Occipital lobe (tissue), 2 donors: ENCODE results near the gene AMDHD2. TPM values are rescaled to one million over a fixed set of nuclear protein-coding genes. Genes with fewer than 3 reads are reported as not detected.

Experiments
- DNase-seq: peaks from one replicate; lab custom pipeline; 2025; lab: John Stamatoyannopoulos, UW
- total RNA-seq: library from RNA; depleted of rRNA; stranded (reverse); fragments of >200 nt; gene quantifications from one replicate; pipeline ENCODE4 v1.2.3, GENCODE V29; 2014

AMDHD2 gene
- total RNA-seq, 1 donor from 2014 or later = 12.9 TPM

GRCh38 chr16:2516391-2517240 lies 3.6 kb upstream of the AMDHD2 start:
- no peak for DNase-seq

DNA sequence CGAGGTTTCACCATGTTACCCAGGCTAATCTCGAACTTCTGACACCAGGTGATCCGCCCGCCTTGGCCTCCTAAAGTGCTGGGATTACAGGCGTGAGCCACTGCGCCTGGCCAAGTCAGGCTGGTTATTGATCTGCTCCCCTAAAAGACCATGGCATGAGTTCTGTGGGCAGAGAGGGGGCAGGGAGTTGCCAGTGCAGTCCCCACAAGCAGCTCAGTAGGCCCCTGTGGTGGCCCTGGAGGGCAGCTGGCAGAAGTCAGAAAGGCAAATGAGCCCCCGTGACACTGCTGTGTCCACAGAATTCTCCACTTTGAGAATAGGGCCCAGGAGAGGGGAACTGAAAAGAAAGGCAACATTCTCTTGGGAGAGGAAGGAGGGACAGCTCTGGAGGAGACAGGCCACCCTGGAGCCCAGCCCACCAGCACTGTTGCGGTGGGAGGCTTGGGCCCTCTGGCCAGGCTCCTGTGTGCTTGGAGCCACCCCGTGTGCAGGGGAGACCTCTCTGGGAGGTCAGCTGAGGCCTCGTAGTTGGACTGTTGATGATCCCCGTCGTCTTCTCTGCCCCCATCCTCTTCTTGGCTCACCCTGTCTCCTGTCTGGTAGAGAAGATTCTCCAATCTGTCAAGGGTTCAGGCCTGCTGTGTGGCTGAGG lies 2.1 kb upstream of the AMDHD2 start:
- no peak for DNase-seq

DNA sequence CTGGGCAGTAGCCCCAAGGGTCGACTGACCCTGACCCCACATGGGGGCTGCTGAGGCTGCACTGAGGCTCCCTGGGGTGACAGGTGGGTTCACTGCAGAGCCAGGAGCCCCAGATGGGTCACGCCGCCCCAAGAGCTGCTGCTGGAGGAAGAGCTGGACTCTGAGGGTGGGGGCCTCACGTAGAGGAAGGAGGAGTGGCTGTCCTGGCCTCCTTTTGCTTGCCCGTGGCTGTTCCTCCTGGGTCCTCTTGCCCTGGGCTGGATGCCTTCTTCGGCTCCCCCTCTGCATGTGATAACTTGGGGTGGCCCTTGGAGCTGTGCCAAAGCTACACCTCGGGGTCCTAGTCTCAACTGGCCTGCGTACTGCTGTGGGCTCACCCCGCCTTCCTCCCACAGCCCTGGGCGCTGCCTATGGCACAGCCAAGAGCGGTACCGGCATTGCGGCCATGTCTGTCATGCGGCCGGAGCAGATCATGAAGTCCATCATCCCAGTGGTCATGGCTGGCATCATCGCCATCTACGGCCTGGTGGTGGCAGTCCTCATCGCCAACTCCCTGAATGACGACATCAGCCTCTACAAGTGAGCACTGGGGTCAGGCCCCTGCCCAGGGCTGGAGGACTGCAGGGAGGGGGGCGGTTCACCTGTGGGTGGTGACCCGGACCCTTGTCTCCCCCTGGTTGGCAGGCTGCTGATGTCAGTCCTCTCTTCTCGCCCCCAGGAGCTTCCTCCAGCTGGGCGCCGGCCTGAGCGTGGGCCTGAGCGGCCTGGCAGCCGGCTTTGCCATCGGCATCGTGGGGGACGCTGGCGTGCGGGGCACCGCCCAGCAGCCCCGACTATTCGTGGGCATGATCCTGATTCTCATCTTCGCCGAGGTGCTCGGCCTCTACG lies 1.1 kb upstream of the AMDHD2 start:
- no peak for DNase-seq

DNA sequence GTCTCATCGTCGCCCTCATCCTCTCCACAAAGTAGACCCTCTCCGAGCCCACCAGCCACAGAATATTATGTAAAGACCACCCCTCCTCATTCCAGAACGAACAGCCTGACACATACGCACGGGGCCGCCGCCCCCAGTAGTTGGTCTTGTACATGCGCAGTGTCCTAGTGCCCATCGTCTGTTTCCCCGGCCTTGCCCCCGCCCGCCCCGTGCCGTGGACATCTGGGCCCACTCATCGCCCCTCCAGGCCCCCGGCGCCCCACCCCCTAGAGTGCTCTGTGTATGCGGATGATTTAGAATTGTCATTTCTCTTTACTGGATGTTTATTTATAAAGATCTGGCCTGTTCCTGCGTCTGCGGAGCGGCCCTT lies 475 bp upstream of the AMDHD2 start:
- DNase-seq = no peak

DNA sequence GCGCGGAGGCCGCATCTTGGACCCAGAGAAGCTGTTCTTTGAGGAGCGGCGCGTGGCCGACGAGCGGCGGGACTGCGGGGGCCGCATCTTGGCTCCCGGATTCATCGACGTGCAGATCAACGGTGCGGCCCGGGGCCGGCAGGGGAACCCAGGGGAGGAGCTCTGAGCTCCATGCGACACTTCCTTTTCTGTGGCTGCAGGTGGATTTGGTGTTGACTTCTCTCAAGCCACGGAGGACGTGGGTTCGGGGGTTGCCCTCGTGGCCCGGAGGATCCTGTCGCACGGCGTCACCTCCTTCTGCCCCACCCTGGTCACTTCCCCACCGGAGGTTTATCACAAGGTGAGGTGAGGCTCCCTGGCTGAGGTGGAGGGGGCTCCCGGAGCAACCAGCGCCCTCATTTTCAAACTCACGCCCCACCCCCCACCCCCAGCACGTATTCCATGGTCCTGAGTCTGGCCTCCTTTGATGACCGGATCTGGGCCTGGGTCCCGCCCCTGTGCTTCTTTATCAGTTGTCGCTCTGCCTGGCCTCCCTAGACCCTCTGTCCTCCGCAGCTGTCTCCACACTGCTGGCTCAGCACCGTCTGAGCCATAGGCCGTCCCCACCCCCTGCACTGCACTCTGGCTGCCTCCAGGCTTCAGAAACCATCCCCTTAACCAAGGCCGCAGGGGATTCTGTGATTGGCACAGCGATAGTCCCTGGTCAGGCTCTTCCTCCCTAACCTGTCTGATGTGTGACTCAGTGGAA lies 787 bp downstream of the AMDHD2 start:
- no peak for DNase-seq

GRCh38 chr16:2523801-2524231 lies 3.6 kb downstream of the AMDHD2 start:
- DNase-seq = no peak

DNA sequence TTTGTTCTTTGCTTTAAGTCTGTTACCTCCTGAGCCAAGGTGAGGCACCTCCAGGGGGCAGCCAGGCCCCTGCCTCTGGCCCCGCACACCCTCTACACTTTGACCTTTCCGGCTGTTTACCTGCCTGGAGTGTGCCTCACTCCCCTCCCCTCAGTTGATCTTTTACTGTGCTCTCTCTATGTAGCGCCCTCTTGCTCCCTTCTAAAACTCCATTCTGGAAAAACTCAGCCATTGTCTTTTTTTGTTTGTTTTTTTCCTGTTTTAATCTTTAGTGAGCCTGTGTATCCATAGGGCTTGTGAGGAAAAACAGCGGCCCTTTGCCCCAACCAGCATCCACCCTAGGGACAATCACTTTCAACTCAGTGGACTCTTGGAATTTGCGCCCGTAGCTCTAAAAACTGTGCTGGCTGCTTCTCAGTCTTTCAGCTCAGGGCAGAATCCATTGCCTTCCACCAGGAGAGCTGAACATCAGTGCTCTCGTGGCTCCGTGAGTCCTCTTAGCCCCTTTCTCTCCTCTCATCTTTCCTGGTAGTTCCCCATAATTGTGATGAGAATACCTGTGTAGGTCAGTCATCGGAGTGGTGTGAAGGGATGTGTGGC lies 4.3 kb downstream of the AMDHD2 start:
- no peak for DNase-seq

- DNase-seq = no peak
Measured at GRCh38 chr16:2526135-2526534, 6.0 kb downstream of the AMDHD2 start.

DNA sequence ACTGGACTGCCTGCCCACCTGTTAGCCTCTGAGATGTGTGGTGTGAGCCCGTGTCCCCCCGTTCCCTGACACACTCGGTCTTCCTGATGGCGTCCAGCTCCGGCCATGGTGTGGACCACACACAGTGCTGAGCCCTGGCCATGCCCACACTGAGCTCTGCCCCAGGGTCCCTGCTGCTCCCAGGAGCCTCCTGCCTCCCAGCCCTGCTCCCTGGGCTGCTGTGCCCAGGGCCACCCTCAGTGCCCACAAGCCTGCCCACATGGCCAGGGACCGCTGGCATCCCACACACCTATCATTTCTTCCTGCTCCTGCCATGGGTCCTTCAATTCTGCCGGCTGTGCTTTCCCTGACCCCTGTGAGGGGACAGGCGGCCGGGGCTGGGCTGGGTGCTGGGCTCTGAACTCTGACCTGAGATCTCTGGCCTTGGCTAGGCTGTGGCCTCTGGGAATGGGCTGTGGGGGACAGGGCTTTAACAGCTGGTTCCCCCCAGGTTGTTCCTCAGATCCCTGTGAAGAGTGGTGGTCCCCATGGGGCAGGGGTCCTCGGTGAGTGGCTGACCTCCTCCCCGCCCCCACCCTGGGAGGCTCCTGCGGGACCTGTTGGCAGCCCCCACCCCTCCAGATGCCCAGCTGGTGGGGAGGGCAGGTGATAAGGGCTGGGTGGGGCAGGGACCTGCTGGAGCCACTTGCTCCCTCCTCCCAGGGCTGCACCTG lies 7.1 kb downstream of the AMDHD2 start:
- no peak for DNase-seq

DNA sequence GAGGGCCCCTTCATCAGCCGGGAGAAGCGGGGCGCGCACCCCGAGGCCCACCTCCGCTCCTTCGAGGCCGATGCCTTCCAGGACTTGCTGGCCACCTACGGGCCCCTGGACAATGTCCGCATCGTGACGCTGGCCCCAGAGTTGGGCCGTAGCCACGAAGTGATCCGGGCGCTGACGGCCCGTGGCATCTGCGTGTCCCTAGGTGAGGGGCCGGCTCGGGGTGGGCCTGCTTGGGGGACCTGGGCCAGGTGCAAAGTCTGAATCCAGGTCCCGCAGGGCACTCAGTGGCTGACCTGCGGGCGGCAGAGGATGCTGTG lies 7.6 kb downstream of the AMDHD2 start:
- no peak for DNase-seq

- no peak for DNase-seq
Measured at GRCh38 chr16:2528161-2529060, 8.2 kb downstream of the AMDHD2 start.

DNA sequence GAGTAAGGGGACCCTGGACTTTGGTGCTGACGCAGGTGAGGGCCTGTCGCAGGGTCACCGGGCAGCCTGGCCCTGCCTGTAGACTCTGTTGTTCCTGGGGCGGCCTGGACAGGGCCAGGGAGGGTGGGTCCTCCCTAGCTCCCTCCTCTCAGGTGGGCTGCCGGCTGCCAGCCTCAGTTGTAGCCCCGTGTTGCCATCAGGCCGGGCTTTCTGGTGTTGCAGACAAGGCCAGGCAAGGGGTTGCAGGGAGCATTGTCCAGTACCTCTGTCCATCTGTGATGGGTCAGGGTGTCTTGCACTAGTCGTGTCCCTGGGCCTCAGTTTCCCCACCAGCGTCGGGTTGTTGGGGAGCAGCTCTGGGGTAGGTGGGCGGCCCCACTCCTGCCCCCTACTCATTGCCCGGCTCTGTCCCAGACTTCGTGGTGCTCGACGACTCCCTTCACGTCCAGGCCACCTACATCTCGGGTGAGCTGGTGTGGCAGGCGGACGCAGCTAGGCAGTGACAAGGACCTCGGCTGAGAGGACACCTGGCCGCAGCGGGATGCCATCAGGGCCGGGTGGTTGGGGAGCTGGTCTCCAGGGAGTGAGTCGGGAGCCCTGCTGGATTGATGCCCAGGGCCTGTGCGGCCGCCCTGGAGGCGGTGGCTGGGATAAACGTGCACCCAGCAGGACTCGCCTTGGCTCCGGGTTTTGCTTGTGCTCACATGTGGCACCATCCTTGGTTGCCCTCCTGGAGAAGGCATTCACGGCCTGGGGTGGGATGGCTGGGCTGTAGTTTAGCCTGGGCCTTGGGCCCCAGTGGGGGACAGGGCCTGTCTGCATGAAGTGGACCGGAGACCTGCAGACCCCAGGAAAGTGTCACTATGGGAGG lies 9.1 kb downstream of the AMDHD2 start:
- DNase-seq = no peak

DNA sequence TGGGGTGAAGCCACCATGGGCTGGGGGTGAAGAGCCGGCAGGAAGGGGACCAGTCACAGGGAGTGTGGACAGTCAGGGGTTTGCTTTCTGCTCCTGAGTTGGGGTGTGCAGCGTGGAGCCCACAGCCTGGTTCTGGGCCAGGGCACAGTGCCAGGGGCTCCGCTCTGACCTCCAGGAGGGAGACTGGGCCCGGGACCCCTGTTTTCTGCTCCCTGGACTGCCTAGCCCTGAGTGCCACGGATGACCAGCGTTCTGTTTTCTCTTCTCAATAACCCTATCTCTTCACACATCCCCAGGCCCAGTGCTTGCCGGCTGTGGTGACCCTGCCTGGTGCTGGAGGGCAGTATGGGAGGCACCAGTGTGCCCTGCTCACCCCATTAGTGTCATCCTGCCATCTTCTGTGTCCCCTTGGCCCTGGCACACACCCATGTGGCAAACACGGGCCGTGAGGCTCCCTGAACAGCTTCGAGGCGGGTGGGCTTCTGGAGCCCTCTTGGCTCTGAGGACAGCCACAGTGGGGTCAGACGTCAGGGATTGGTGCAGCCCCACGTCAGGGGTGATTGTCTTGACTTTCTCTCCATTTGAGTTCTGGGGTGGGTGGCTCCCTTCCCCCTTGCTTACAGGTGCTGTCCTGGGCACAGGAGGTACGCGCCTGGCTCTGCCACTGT lies 9.9 kb downstream of the AMDHD2 start:
- no peak for DNase-seq

GRCh38 chr16:2530629-2531318 lies 10.6 kb downstream of the AMDHD2 start:
- no peak for DNase-seq

GRCh38 chr16:2531371-2531695 lies 11.2 kb downstream of the AMDHD2 start, which contains the start of gene CEMP1:
Gene CEMP1 (minus strand): TSS chr16:2531408. CDS start chr16:2531073, 335 bp downstream.
- DNase-seq = no peak

GRCh38 chr16:2531696-2532493 lies 11.7 kb downstream of the AMDHD2 start:
- DNase-seq = peak; percentile 98
